Neuronal stem cell (in vitro differentiated cells): ENCODE data around the gene NT5DC1.

Source experiments
- DNase-seq: peaks from one replicate; pipeline ENCODE4 v3.0.0-alpha.2; 2013; ENCODE audit warnings: low spot score
- H2AFZ ChIP-seq: one replicate; pipeline ENCODE4 v1.6.1; 2013; ENCODE audit warnings: mild to moderate bottlenecking, low read length, inconsistent platforms
- H2AK5ac ChIP-seq: 2 replicates; pipeline ENCODE4 v1.6.1; 2013; ENCODE audit warnings: low read depth, mild to moderate bottlenecking, inconsistent platforms, low read length, moderate library complexity, mixed read lengths
- H2BK120ac ChIP-seq: 2 replicates; pipeline ENCODE4 v1.6.1; 2013; ENCODE audit warnings: low read depth, mild to moderate bottlenecking, inconsistent platforms, low read length, moderate library complexity, mixed read lengths
- H2BK12ac ChIP-seq: one replicate; pipeline ENCODE4 v1.6.1; 2013; ENCODE audit warnings: low read length, inconsistent platforms
- H2BK15ac ChIP-seq: 2 replicates; pipeline ENCODE4 v1.6.1; 2013; ENCODE audit warnings: mild to moderate bottlenecking, low read length, inconsistent platforms, mixed read lengths
- H2BK5ac ChIP-seq: one replicate; pipeline ENCODE4 v1.6.1; 2013; ENCODE audit warnings: inconsistent platforms, mild to moderate bottlenecking, low read length, moderate library complexity
- H3K14ac ChIP-seq: one replicate; pipeline ENCODE4 v1.6.1; 2013; ENCODE audit warnings: low read length, inconsistent platforms
- H3K18ac ChIP-seq: 2 replicates; pipeline ENCODE4 v1.6.1; 2013; ENCODE audit warnings: low read length, inconsistent platforms
- H3K23ac ChIP-seq: 2 replicates; pipeline ENCODE4 v1.6.1; 2013; ENCODE audit warnings: low read depth, mild to moderate bottlenecking, mixed read lengths, low read length, inconsistent platforms; ENCODE audit not compliant: poor library complexity
- H3K27ac ChIP-seq: replicated peaks from 3 replicates; pipeline ENCODE4 v1.5.1; 2013; ENCODE audit warnings: low read length, inconsistent platforms
- H3K27me3 ChIP-seq, 3 experiments: 2 replicates each; pipeline ENCODE4 v1.6.1; 2013; ENCODE audit warnings: low read length in 3 of 3, mild to moderate bottlenecking in 2 of 3, inconsistent platforms in 1 of 3, low read depth in 1 of 3, mixed read lengths in 1 of 3, moderate library complexity in 1 of 3; ENCODE audit not compliant: control insufficient read depth in 3 of 3, insufficient read depth in 3 of 3
- H3K36me3 ChIP-seq, 2 donors: replicated peaks in 1 of 2; 2 replicates each; pipeline ENCODE4 v1.6.1; 2013; ENCODE audit warnings: low read length in 2 of 2; ENCODE audit not compliant: control insufficient read depth in 2 of 2, insufficient read depth in 2 of 2
- H3K4ac ChIP-seq: 2 replicates; pipeline ENCODE4 v1.6.1; 2013; ENCODE audit warnings: inconsistent platforms, mild to moderate bottlenecking, low read length, moderate library complexity
- H3K4me1 ChIP-seq, 2 donors: 1 replicate in 1 of 2; 2 replicates in 1 of 2; pipeline ENCODE4 v1.6.1; 2013; ENCODE audit warnings: low read length in 2 of 2, low read depth in 1 of 2; ENCODE audit not compliant: control insufficient read depth in 2 of 2, insufficient read depth in 1 of 2
- H3K4me2 ChIP-seq: one replicate; pipeline ENCODE4 v1.6.1; 2013; ENCODE audit warnings: mild to moderate bottlenecking, low read length, inconsistent platforms; ENCODE audit not compliant: insufficient read depth, poor library complexity, severe bottlenecking
- H3K4me3 ChIP-seq, 2 donors: 2 replicates each; pipeline ENCODE4 v1.5.1; 2013; ENCODE audit warnings: low read length in 2 of 2, mild to moderate bottlenecking in 2 of 2, inconsistent platforms in 1 of 2, moderate library complexity in 1 of 2
- H3K79me1 ChIP-seq: one replicate; pipeline ENCODE4 v1.6.1; 2013; ENCODE audit warnings: low read depth, mild to moderate bottlenecking, inconsistent platforms, low read length, moderate library complexity
- H3K9ac ChIP-seq: one replicate; pipeline ENCODE4 v1.6.1; 2013; ENCODE audit warnings: mild to moderate bottlenecking, low read depth, low read length, inconsistent platforms; ENCODE audit not compliant: poor library complexity
- H3K9me3 ChIP-seq, 2 donors: replicated peaks in 1 of 2; 2 replicates each; pipeline versions ENCODE3 to v1.6.1; 2013; ENCODE audit warnings: low read length in 2 of 2, mild to moderate bottlenecking in 2 of 2, inconsistent platforms in 1 of 2, low read depth in 1 of 2, mixed read lengths in 1 of 2, moderate library complexity in 1 of 2; ENCODE audit not compliant: control insufficient read depth in 2 of 2, insufficient read depth in 1 of 2
- H4K8ac ChIP-seq: one replicate; pipeline ENCODE4 v1.6.1; 2013; ENCODE audit warnings: low read depth, mild to moderate bottlenecking, inconsistent platforms, low read length, moderate library complexity
- H4K91ac ChIP-seq: one replicate; pipeline ENCODE4 v1.6.1; 2013; ENCODE audit warnings: low read length, low read depth, mild to moderate bottlenecking, inconsistent platforms; ENCODE audit not compliant: poor library complexity
- WGBS, 2 donors: extraction: QIAGEN DNeasy Blood & Tissue Kit; methylation state at CpG; one replicate each; pipeline ENCODE4 v1.1.7; 2013; ENCODE audit warnings: missing lambda C conversion rate in 2 of 2, mixed read lengths in 1 of 2; ENCODE audit not compliant: insufficient read length in 2 of 2, insufficient replicate concordance in 1 of 2; ENCODE audit errors: extremely low coverage in 2 of 2; 5-methylcytosine and 5-hydroxymethylcytosine counted together

Gene NT5DC1

DNA sequence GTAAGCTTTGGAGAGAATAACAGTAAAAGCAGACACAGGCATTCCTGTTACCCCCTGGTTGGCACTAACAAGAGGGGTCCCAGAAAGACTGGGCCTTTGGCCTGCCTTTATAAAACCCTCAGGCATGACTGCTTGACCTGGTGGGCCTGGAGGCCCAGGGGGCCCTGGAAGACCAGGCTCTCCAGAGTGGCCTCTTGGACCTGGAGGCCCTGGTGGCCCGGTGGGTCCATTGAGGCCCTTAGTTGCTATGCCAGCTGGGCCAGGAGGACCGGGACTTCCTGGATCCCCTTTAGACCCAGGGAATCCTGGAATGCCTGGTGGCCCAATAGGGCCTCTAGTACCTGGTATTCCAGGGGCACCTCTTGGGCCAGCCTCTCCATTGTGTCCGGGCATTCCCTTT lies 19.8 kb downstream of the NT5DC1 start:
- no peak overlapping the region for H3K4me3 ChIP-seq
- H3K27ac ChIP-seq = no peak overlapping the region

DNA sequence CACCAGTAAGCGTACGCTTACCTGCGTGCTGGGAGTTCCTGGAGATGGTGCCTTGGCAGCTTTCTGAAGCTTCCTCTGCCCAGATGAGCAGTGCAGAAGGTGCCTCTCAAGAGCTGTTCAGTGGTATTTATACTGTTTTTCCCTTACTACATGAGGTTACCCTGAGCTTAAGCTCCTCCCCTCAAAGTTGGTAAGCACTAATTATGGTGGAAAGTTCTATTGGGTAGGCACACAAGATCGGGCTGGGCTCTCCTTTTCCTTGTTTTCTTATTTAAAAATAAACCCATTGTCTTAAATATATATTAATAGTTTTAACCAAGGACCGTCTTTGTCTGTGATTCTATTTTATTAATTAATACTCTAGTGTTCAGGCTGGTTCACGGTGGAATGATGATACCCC lies 25.4 kb downstream of the NT5DC1 start, which contains the start of gene COL10A1:
Gene COL10A1 (minus strand): TSS at position 101 of the 400 bp plus-strand sequence. CDS start 640 bp downstream, outside the sequence.
- H2AK5ac ChIP-seq = no peak within 1 kb of the TSS
- H4K91ac ChIP-seq = no peak within 1 kb of the TSS
- no peaks in the 10 kb centered on the region for H3K79me1 ChIP-seq
- H3K27me3 ChIP-seq = no peaks in the 10 kb centered on the region
- H3K4ac ChIP-seq = no peak within 1 kb of the TSS
- no peak within 1 kb of the TSS for H4K8ac ChIP-seq
- no peak within 1 kb of the TSS for H3K14ac ChIP-seq
- H3K9me3 ChIP-seq = no peaks in the 10 kb centered on the region
- no peak for DNase-seq
- H3K4me1 ChIP-seq = peaks cover 0 to 1% of the 10 kb centered on the region in 2 donors
- H2BK5ac ChIP-seq = no peak within 1 kb of the TSS
- H3K4me3 ChIP-seq = no peak within 1 kb of the TSS
- no peak within 1 kb of the TSS for H2AFZ ChIP-seq
- H2BK120ac ChIP-seq = no peak within 1 kb of the TSS
- H2BK12ac ChIP-seq = no peak within 1 kb of the TSS
- H3K27ac ChIP-seq = no peak within 1 kb of the TSS
- H3K9ac ChIP-seq = no peak within 1 kb of the TSS
- H3K23ac ChIP-seq = no peak within 1 kb of the TSS
- no peak within 1 kb of the TSS for H3K4me2 ChIP-seq
- WGBS, 2 donors = no CpG with 5 or more reads among the region's 6 CpGs
- H2BK15ac ChIP-seq = no peak within 1 kb of the TSS
- H3K18ac ChIP-seq = no peak within 1 kb of the TSS
- H3K36me3 ChIP-seq = no peaks in the 10 kb centered on the region

More for the DNA sequence above, 19.8 kb downstream of the NT5DC1 start:
- no peak overlapping the region for H2AFZ ChIP-seq
- H3K4me1 ChIP-seq = peaks cover 0 to 1% of the 10 kb centered on the region in 2 donors
- H3K18ac ChIP-seq = no peak overlapping the region
- H2BK15ac ChIP-seq = no peak overlapping the region
- no peak overlapping the region for H3K9ac ChIP-seq
- DNase-seq = no peak
- no peak overlapping the region for H2BK12ac ChIP-seq
- H3K36me3 ChIP-seq = peaks cover 4 to 7% of the 10 kb centered on the region in 2 donors
- H2BK5ac ChIP-seq = no peak overlapping the region
- no peak overlapping the region for H3K14ac ChIP-seq
- H2BK120ac ChIP-seq = no peak overlapping the region
- H4K8ac ChIP-seq = no peak overlapping the region
- no peaks in the 10 kb centered on the region for H3K9me3 ChIP-seq
- H3K27me3 ChIP-seq = no peaks in the 10 kb centered on the region
- no peak overlapping the region for H4K91ac ChIP-seq
- H2AK5ac ChIP-seq = no peak overlapping the region
- no peaks in the 10 kb centered on the region for H3K79me1 ChIP-seq
- H3K4me2 ChIP-seq = no peak overlapping the region
- no peak overlapping the region for H3K4ac ChIP-seq
- H3K23ac ChIP-seq = no peak overlapping the region
- WGBS, 2 donors = no CpG with 5 or more reads among the region's 3 CpGs

DNA sequence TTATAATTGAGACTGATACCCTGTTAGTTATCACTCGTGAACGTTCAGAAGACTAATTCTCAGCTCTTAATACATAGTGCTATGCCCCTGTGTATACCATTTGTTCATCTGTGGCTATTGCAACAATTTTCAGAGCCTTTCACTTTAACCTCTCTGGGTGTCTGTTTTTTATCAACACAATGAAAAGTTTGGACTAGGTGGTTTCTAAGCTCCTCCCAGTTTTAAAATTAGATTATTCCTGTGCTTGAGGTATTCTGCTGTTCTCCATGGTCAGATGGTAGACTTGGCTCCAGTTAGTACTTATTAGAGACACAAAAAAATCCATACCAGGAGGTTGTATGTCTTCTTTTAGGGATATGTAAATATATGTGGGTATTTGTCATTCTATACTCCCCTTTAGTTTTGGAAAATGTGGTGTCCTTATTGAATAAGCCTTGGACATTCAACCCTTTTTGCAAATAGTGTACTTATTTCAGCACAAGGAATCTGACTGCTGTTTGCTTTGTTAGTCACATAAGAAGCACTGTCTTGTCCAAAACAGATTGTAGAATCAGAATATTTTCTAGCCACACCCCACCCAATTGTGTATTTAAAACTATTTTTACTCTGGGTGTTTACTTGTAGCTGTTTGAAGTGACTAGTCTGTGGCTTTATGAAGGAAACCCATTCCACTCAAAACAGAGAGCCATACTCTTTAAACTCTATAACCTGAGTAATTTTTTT lies 27.3 kb downstream of the NT5DC1 start:
- no peak overlapping the region for H2BK120ac ChIP-seq
- no peaks in the 10 kb centered on the region for H3K27me3 ChIP-seq
- no peaks in the 10 kb centered on the region for H3K36me3 ChIP-seq
- no peak overlapping the region for H2BK12ac ChIP-seq
- H3K4me3 ChIP-seq = no peak overlapping the region
- no peak overlapping the region for H3K4me2 ChIP-seq
- H3K4me1 ChIP-seq = peaks cover 0 to 1% of the 10 kb centered on the region in 2 donors
- no peak overlapping the region for H3K27ac ChIP-seq
- H3K23ac ChIP-seq = no peak overlapping the region
- H4K91ac ChIP-seq = no peak overlapping the region
- H2BK15ac ChIP-seq = no peak overlapping the region
- H3K14ac ChIP-seq = no peak overlapping the region
- H2BK5ac ChIP-seq = no peak overlapping the region
- no peak overlapping the region for H3K4ac ChIP-seq
- no peak for DNase-seq
- no peak overlapping the region for H3K18ac ChIP-seq
- no CpG with 5 or more reads among the region's 2 CpGs for WGBS, 2 donors
- H3K79me1 ChIP-seq = no peaks in the 10 kb centered on the region
- H3K9me3 ChIP-seq = no peaks in the 10 kb centered on the region
- H2AFZ ChIP-seq = no peak overlapping the region
- H4K8ac ChIP-seq = no peak overlapping the region
- H2AK5ac ChIP-seq = no peak overlapping the region
- H3K9ac ChIP-seq = no peak overlapping the region

DNA sequence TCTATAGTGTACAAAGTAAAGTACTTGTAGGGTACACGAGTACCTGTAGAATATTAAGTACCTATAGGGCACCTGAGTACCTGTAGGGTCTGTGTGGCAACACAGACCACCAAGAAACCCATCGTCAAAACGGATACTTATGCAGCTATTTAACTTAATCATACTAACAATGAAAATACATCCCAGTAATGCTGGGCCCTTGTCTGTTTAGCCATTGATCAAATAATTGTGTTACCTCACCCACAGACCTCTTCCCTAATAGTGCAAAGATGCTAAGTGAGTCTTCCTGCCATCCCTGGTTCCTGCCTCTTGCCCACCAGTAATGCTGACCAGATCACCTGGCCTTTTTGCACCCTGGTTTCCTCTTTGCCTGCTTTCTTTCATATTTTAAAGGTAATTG lies 32.8 kb downstream of the NT5DC1 start:
- H3K9me3 ChIP-seq = no peaks in the 10 kb centered on the region
- no peak overlapping the region for H4K91ac ChIP-seq
- H3K4ac ChIP-seq = no peak overlapping the region
- no peak overlapping the region for H3K4me3 ChIP-seq
- H4K8ac ChIP-seq = no peak overlapping the region
- no peak overlapping the region for H3K27ac ChIP-seq
- no peak overlapping the region for H3K4me2 ChIP-seq
- H3K36me3 ChIP-seq = no peaks in the 10 kb centered on the region
- H2AK5ac ChIP-seq = no peak overlapping the region
- H2BK12ac ChIP-seq = no peak overlapping the region
- no peak overlapping the region for H2BK15ac ChIP-seq
- no peak overlapping the region for H3K9ac ChIP-seq
- no CpG with 5 or more reads among the region's 3 CpGs for WGBS, 2 donors
- no peaks in the 10 kb centered on the region for H3K27me3 ChIP-seq
- H3K18ac ChIP-seq = no peak overlapping the region
- no peak overlapping the region for H3K23ac ChIP-seq
- H2BK5ac ChIP-seq = no peak overlapping the region
- H2AFZ ChIP-seq = no peak overlapping the region
- no peaks in the 10 kb centered on the region for H3K4me1 ChIP-seq
- no peak for DNase-seq
- no peaks in the 10 kb centered on the region for H3K79me1 ChIP-seq
- no peak overlapping the region for H3K14ac ChIP-seq
- no peak overlapping the region for H2BK120ac ChIP-seq
